H1 (cell line): Measurements from ENCODE around the gene WRAP73. TPM values are rescaled to one million over a fixed set of nuclear protein-coding genes. Genes with fewer than 3 reads are reported as not detected.

Experiments used
- CTCF ChIA-PET: fragments of 300-600 bp; sonication (Branson Sonifier 250); formaldehyde crosslinking; loops from one replicate; lab custom pipeline; 2021; ENCODE audit not compliant: partially characterized antibody; lab: Charles Lee
- POLR2A ChIA-PET: fragments of 300-600 bp; sonication (Branson Sonifier 250); formaldehyde crosslinking; loops from one replicate; lab custom pipeline; 2021; ENCODE audit warnings: inconsistent platforms; ENCODE audit not compliant: partially characterized antibody; lab: Charles Lee
- DNase-seq, 2 experiments: peaks; one replicate each; pipeline versions ENCODE4 v3.0.0 to v3.0.0-alpha.2; 2010 to 2022; ENCODE audit warnings: low spot score in 2 of 2, low read depth in 1 of 2, mixed read lengths in 1 of 2
- FAIRE-seq: peaks from 2 replicates; lab custom pipeline; 2011; peaks lifted over from hg19 to GRCh38; lab: Jason Lieb, UNC
- H2AFZ ChIP-seq: 2 replicates; pipeline ENCODE4 v1.8.1; 2012; ENCODE audit warnings: low read length, inconsistent platforms
- H2AK5ac ChIP-seq: 2 replicates; pipeline ENCODE4 v1.6.1; 2013; ENCODE audit warnings: low read depth, low read length
- H2BK120ac ChIP-seq: replicated peaks from 2 replicates; pipeline ENCODE3; 2013; ENCODE audit warnings: low read depth, low read length, inconsistent platforms
- H2BK12ac ChIP-seq: 2 replicates; pipeline ENCODE4 v1.6.1; 2013; ENCODE audit warnings: low read depth, low read length
- H2BK15ac ChIP-seq: 2 replicates; pipeline ENCODE4 v1.6.1; 2013; ENCODE audit warnings: low read length
- H2BK20ac ChIP-seq: 2 replicates; pipeline ENCODE4 v1.6.1; 2013; ENCODE audit warnings: low read length
- H2BK5ac ChIP-seq: 2 replicates; pipeline ENCODE4 v1.6.1; 2013; ENCODE audit warnings: low read depth, low read length
- H3K14ac ChIP-seq: 2 replicates; pipeline ENCODE4 v1.6.1; 2013; ENCODE audit warnings: inconsistent platforms; ENCODE audit not compliant: insufficient read length
- H3K18ac ChIP-seq: 2 replicates; pipeline ENCODE4 v1.6.1; 2013; ENCODE audit warnings: low read length; ENCODE audit errors: extremely low read depth
- H3K23ac ChIP-seq: 2 replicates; pipeline ENCODE4 v1.6.1; 2013; ENCODE audit warnings: inconsistent platforms; ENCODE audit not compliant: insufficient read length
- H3K23me2 ChIP-seq: 2 replicates; pipeline ENCODE4 v1.6.1; 2013; ENCODE audit warnings: low read depth, low read length
- H3K27ac ChIP-seq: 2 replicates; pipeline ENCODE4 v1.6.1; 2011; ENCODE audit warnings: low read depth, low read length, inconsistent platforms
- H3K27me3 ChIP-seq, 4 experiments: replicated peaks in 1 of 4; 1 replicate in 1 of 4; 2 replicates in 3 of 4; pipeline versions ENCODE4 v1.6.1 to v1.8.1; 2011 to 2013; ENCODE audit warnings: low read length in 3 of 4, mild to moderate bottlenecking in 3 of 4, inconsistent platforms in 2 of 4, mixed read lengths in 2 of 4, moderate library complexity in 1 of 4; ENCODE audit not compliant: control insufficient read depth in 3 of 4, insufficient read depth in 3 of 4; ENCODE audit errors: extremely low read depth in 1 of 4
- H3K36me3 ChIP-seq, 4 experiments: 2 replicates each; pipeline versions ENCODE4 v1.6.1 to v1.8.1; 2011 to 2013; ENCODE audit warnings: mild to moderate bottlenecking in 4 of 4, low read length in 3 of 4, moderate library complexity in 2 of 4, control low read depth in 1 of 4, inconsistent platforms in 1 of 4; ENCODE audit not compliant: insufficient read depth in 4 of 4, control insufficient read depth in 2 of 4
- H3K4ac ChIP-seq: replicated peaks from 2 replicates; pipeline ENCODE3; 2013; ENCODE audit warnings: low read length, low read depth, mixed read lengths, inconsistent platforms; ENCODE audit not compliant: insufficient read length
- H3K4me1 ChIP-seq, 4 experiments: replicated peaks in 1 of 4; 1 replicate in 1 of 4; 2 replicates in 3 of 4; pipeline versions ENCODE4 v1.6.1 to v1.8.1; 2011 to 2013; ENCODE audit warnings: low read length in 3 of 4, inconsistent platforms in 2 of 4, mixed read lengths in 1 of 4; ENCODE audit not compliant: insufficient read depth in 4 of 4, control insufficient read depth in 3 of 4
- H3K4me2 ChIP-seq, 2 experiments: 2 replicates each; pipeline versions ENCODE4 v1.6.1 to v1.8.1; 2011 to 2013; ENCODE audit warnings: low read depth in 2 of 2, low read length in 2 of 2, control low read depth in 1 of 2, inconsistent platforms in 1 of 2, mild to moderate bottlenecking in 1 of 2; ENCODE audit not compliant: insufficient read depth in 1 of 2
- H3K4me3 ChIP-seq, 4 experiments: fragments of 200-600, 300-600 bp in 1 of 4; sonication (generic), shearing (Covaris generic), sonication (Bioruptor Twin) in 1 of 4; 2 replicates each; pipeline versions ENCODE4 v1.5.1 to v1.8.1; 2011 to 2016; ENCODE audit warnings: low read length in 4 of 4, low read depth in 3 of 4, control low read depth in 2 of 4, inconsistent platforms in 2 of 4, mild to moderate bottlenecking in 2 of 4, mixed read lengths in 1 of 4, moderate library complexity in 1 of 4; ENCODE audit not compliant: insufficient read depth in 2 of 4; ENCODE audit errors: extremely low read depth in 1 of 4
- H3K56ac ChIP-seq: replicated peaks from 2 replicates; pipeline ENCODE3; 2013; ENCODE audit warnings: low read depth, mild to moderate bottlenecking, mixed read lengths, low read length, inconsistent platforms; ENCODE audit not compliant: insufficient read length
- H3K79me1 ChIP-seq: 2 replicates; pipeline ENCODE4 v1.6.1; 2013; ENCODE audit warnings: low read depth, low read length, control low read depth
- H3K79me2 ChIP-seq, 2 experiments: 2 replicates each; pipeline versions ENCODE4 v1.6.1 to v1.8.1; 2012 to 2013; ENCODE audit warnings: low read length in 2 of 2, mild to moderate bottlenecking in 2 of 2, inconsistent platforms in 1 of 2; ENCODE audit not compliant: insufficient read depth in 2 of 2, control insufficient read depth in 1 of 2
- H3K9ac ChIP-seq, 4 experiments: replicated peaks in 1 of 4; 1 replicate in 1 of 4; 2 replicates in 3 of 4; pipeline versions ENCODE4 v1.6.1 to v1.8.1; 2011 to 2013; ENCODE audit warnings: low read depth in 3 of 4, low read length in 3 of 4, control low read depth in 2 of 4, mild to moderate bottlenecking in 2 of 4, moderate library complexity in 2 of 4, inconsistent platforms in 1 of 4; ENCODE audit errors: extremely low read depth in 1 of 4
- H3K9me3 ChIP-seq, 2 experiments: 2 replicates each; pipeline versions ENCODE4 v1.6.1 to v1.8.1; 2012 to 2013; ENCODE audit warnings: mild to moderate bottlenecking in 2 of 2, moderate library complexity in 2 of 2, control low read depth in 1 of 2, inconsistent platforms in 1 of 2, low read depth in 1 of 2, low read length in 1 of 2, mixed read lengths in 1 of 2; ENCODE audit not compliant: insufficient read depth in 2 of 2
- H4K20me1 ChIP-seq, 2 experiments: replicated peaks in 1 of 2; 2 replicates each; pipeline versions ENCODE3 to v1.8.1; 2011 to 2013; ENCODE audit warnings: inconsistent platforms in 2 of 2, low read length in 2 of 2, mild to moderate bottlenecking in 1 of 2; ENCODE audit not compliant: insufficient read depth in 2 of 2, control insufficient read depth in 1 of 2
- H4K5ac ChIP-seq: 2 replicates; pipeline ENCODE4 v1.6.1; 2013; ENCODE audit warnings: low read length, low read depth, mixed read lengths, inconsistent platforms; ENCODE audit not compliant: insufficient read length
- H4K8ac ChIP-seq: 2 replicates; pipeline ENCODE4 v1.8.0; 2013; ENCODE audit warnings: mild to moderate bottlenecking, moderate library complexity, low read length, inconsistent platforms; ENCODE audit not compliant: insufficient read depth; ENCODE audit errors: extremely low read depth
- H4K91ac ChIP-seq: replicated peaks from 2 replicates; pipeline ENCODE3; 2013; ENCODE audit warnings: low read length, mixed read lengths, inconsistent platforms; ENCODE audit not compliant: insufficient read length
- KDM4A ChIP-seq: IDR thresholded peaks from one replicate; pipeline ENCODE4 v1.7.1; 2012; ENCODE audit warnings: low read depth, mild to moderate bottlenecking, moderate library complexity, low read length, inconsistent platforms; ENCODE audit not compliant: severe bottlenecking
- WGBS, 2 experiments: shearing (Covaris generic) in 1 of 2; methylation state at CpG; one replicate each; pipeline versions ENCODE4 v1.1.6 to v1.1.7; 2013 to 2015; ENCODE audit warnings: low lambda C conversion rate in 2 of 2, mixed read lengths in 2 of 2, inconsistent platforms in 1 of 2, low coverage in 1 of 2, missing lambda C conversion rate in 1 of 2; ENCODE audit not compliant: insufficient replicate concordance in 2 of 2, insufficient coverage in 1 of 2, insufficient read length in 1 of 2; ENCODE audit errors: extremely low coverage in 1 of 2, missing lambda C conversion rate in 1 of 2; 5-methylcytosine and 5-hydroxymethylcytosine counted together
- polyA plus RNA-seq, 7 experiments: library from polyadenylated mRNA; depleted of rRNA in 3 of 7; stranded (reverse) in 5 of 7; unstranded in 2 of 7; fragments of >200 nt in 5 of 7; fragments of 200-250 nt in 2 of 7; gene quantifications; 1 replicate in 5 of 7; 2 replicates in 1 of 7; 4 replicates in 1 of 7; pipeline versions ENCODE4 v1.2.1 to v1.2.3, GENCODE V29; 2011 to 2013; ENCODE audit warnings: missing spikeins in 2 of 7, mixed read lengths in 2 of 7
- total RNA-seq: library from RNA; stranded (reverse); fragmentation: NEBNext Ultra II Directional; extraction: Animal tissue kit (Norgen Biotek cat#: 25700); gene quantifications from 2 replicates; pipeline ENCODE4 v1.2.1, GENCODE V29; 2021
- TF ChIP-seq, protein P1 (sequence below), 3 experiments: IDR thresholded peaks; 1 replicate in 2 of 3; 2 replicates in 1 of 3; pipeline versions ENCODE4 v1.5.1 to v1.6.1; 2011; ENCODE audit warnings: low read length in 3 of 3, mild to moderate bottlenecking in 3 of 3, inconsistent platforms in 2 of 3, low read depth in 1 of 3, moderate library complexity in 1 of 3; ENCODE audit not compliant: insufficient read depth in 1 of 3; ENCODE audit errors: control extremely low read depth in 1 of 3

The WRAP73 gene
- total and polyA plus RNA-seq, 2 of the 8 experiments (the other 6 are each of a cell fraction or from before 2014, with no cell fraction given): 30.3 to 50.7 TPM

DNA sequence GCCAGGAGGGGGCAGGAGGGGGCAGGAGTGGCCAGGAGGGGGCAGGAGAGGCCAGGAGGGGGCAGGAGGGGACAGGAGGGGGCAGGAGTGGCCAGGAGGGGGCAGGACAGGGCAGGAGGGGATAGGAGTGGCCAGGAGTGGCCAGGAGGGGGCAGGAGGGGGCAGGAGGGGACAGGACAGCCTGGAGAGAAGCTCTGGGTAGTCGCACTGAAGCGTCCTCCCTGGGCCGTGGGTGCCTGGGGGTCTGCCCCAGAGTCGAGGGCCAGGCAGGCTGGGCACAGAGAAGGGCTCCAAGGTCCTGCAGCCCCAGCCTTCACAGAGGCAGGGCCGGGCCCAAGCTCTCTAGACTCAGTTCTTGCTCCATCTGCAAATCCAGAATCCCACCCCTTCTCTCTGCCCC is 61.5 kb downstream of the WRAP73 start:
- Histone ChIP-seq H2BK5ac (no peak overlapping the region), H3K9ac (no peak overlapping the region), H4K5ac (no peak overlapping the region), H3K4me2 (no peak overlapping the region), H3K27ac (no peak overlapping the region), H3K36me3 (no peaks in the 10 kb centered on the region; a peak in 1 of 8 replicates), H3K18ac (no peak overlapping the region), H3K4ac (no peak overlapping the region), H4K91ac (no peak overlapping the region), H3K27me3 (no peaks in the 10 kb centered on the region), H4K8ac (no peak overlapping the region), H2AK5ac (no peak overlapping the region), H3K4me3 (no peak overlapping the region), H3K9me3 (peaks cover 11 to 12% of the 10 kb centered on the region in 2 experiments; a peak in 2 of 4 replicates), H3K4me1 (peaks cover 0 to 8% (median 5%) of the 10 kb centered on the region in 4 experiments; a peak in 5 of 7 replicates), H3K79me1 (no peaks in the 10 kb centered on the region), H3K56ac (no peak overlapping the region), H2AFZ (no peak overlapping the region), H2BK12ac (no peak overlapping the region), H4K20me1 (peaks cover 0 to 4% of the 10 kb centered on the region in 2 experiments), H3K23me2 (0 out of 2 replicates have a peak, but pooled peaks cover 3% of the 10 kb centered on the region), H2BK20ac (no peak overlapping the region), H3K23ac (no peak overlapping the region), H2BK120ac (no peak overlapping the region), H2BK15ac (no peak overlapping the region), H3K79me2 (no peaks in the 10 kb centered on the region), H3K14ac (no peak overlapping the region)
- FAIRE-seq (no peak), DNase-seq (no peak)
- TF ChIP-seq KDM4A: no peak
- TF ChIP-seq, protein P1, sequence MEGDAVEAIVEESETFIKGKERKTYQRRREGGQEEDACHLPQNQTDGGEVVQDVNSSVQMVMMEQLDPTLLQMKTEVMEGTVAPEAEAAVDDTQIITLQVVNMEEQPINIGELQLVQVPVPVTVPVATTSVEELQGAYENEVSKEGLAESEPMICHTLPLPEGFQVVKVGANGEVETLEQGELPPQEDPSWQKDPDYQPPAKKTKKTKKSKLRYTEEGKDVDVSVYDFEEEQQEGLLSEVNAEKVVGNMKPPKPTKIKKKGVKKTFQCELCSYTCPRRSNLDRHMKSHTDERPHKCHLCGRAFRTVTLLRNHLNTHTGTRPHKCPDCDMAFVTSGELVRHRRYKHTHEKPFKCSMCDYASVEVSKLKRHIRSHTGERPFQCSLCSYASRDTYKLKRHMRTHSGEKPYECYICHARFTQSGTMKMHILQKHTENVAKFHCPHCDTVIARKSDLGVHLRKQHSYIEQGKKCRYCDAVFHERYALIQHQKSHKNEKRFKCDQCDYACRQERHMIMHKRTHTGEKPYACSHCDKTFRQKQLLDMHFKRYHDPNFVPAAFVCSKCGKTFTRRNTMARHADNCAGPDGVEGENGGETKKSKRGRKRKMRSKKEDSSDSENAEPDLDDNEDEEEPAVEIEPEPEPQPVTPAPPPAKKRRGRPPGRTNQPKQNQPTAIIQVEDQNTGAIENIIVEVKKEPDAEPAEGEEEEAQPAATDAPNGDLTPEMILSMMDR (IDR thresholded peaks at IDR 0.05; ENCODE audit: control extremely low read depth in 1 of 3, insufficient read depth in 1 of 3, low read depth in 1 of 3, low read length in 3 of 3): peak in 1 of 3 experiments; percentile 23; a peak in 1 of 4 replicates
- POLR2A ChIA-PET: no interaction called here
- 86% methylated on average over 2 of the region's 5 CpGs; no CpG with 5 or more reads in 1 of the 2 experiments for WGBS, 2 experiments
- CTCF ChIA-PET: interaction anchor here (0.6 to 9.7 kb wide), 13 partner anchors 9 to 251 kb away, joined by 3 to 132 read pairs (median 3); partner anchors contain the start of genes MEGF6 and TPRG1L
